H1 (cell line): Measurements from ENCODE around the gene ATG16L2. TPM values are rescaled to one million over a fixed set of nuclear protein-coding genes. Genes with fewer than 3 reads are reported as not detected.

Experiments used
- CBX5 ChIP-seq: fragments of 300-800, 300-1000 bp; sonication (generic); IDR thresholded peaks from 2 replicates; pipeline ENCODE4 v1.7.1; 2016; ENCODE audit warnings: antibody characterized with exemption, low read length, low read depth
- CREB1 ChIP-seq: IDR thresholded peaks from 2 replicates; pipeline ENCODE4 v1.6.1; 2012; ENCODE audit warnings: inconsistent platforms
- KDM4A ChIP-seq: IDR thresholded peaks from one replicate; pipeline ENCODE4 v1.7.1; 2012; ENCODE audit warnings: low read depth, mild to moderate bottlenecking, moderate library complexity, low read length, inconsistent platforms; ENCODE audit not compliant: severe bottlenecking
- TCF12 ChIP-seq: IDR thresholded peaks from 2 replicates; pipeline ENCODE4 v1.6.1; 2011; ENCODE audit warnings: low read depth, mild to moderate bottlenecking, low read length
- polyA plus RNA-seq, 7 experiments: library from polyadenylated mRNA; depleted of rRNA in 3 of 7; stranded (reverse) in 5 of 7; unstranded in 2 of 7; fragments of >200 nt in 5 of 7; fragments of 200-250 nt in 2 of 7; gene quantifications; 1 replicate in 5 of 7; 2 replicates in 1 of 7; 4 replicates in 1 of 7; pipeline versions ENCODE4 v1.2.1 to v1.2.3, GENCODE V29; 2011 to 2013; ENCODE audit warnings: missing spikeins in 2 of 7, mixed read lengths in 2 of 7
- total RNA-seq: library from RNA; stranded (reverse); fragmentation: NEBNext Ultra II Directional; extraction: Animal tissue kit (Norgen Biotek cat#: 25700); gene quantifications from 2 replicates; pipeline ENCODE4 v1.2.1, GENCODE V29; 2021

The ATG16L2 gene
- total and polyA plus RNA-seq, 2 of the 8 experiments (the other 6 are each of a cell fraction or from before 2014, with no cell fraction given): 11.0 to 18.5 TPM

DNA sequence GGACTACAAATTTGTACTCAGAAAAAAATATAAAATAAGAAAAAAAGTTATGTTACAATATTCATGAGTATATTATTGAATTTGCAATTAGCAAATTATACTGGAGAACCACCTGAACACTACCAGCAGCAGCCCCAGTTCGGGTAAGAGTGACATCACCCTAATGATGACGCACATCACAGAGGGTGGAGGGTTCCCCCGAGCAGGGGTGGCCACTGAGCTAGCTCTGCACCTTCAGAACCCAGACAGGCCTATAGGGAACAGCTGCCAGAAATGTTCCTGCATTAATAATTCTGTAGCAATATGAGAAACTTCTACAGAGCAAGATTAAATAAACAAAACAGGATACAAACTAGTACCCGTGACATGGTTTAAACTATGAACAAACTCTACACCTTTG is 44.5 kb upstream of the ATG16L2 start (continued):
- TF ChIP-seq CREB1 (no peak), CBX5 (no peak), TCF12 (no peak), KDM4A (no peak)
